GM23338 (cell line): ENCODE measurements around the gene CACNA2D4. TPM values are rescaled to one million over a fixed set of nuclear protein-coding genes. Genes with fewer than 3 reads are reported as not detected.

Experiments
- ATAC-seq: fragments of 200-7000 bp; cut with Tn5 transposase; 3 replicates; pipeline ENCODE4 v1.9.1; 2020
- DNase-seq: peaks from one replicate; pipeline ENCODE4 v3.0.0-alpha.2; 2015; ENCODE audit warnings: low spot score
- H2AFZ ChIP-seq: fragments of 200-600 bp; sonication (generic); 2 replicates; pipeline ENCODE4 v1.8.0; 2016; ENCODE audit warnings: antibody characterized with exemption, mild to moderate bottlenecking, moderate library complexity
- H3F3A ChIP-seq: fragments of 200-600 bp; sonication (generic); replicated peaks from 2 replicates; pipeline ENCODE4 v1.8.0; 2017; ENCODE audit warnings: antibody characterized with exemption, mixed run types, low read depth
- H3K27ac ChIP-seq: fragments of 200-600 bp; sonication (generic); 2 replicates; pipeline ENCODE4 v1.6.1; 2016; ENCODE audit warnings: low read depth
- H3K27me3 ChIP-seq: fragments of 200-600 bp; sonication (generic); 2 replicates; pipeline ENCODE4 v1.8.0; 2016; ENCODE audit warnings: mild to moderate bottlenecking, mixed run types, moderate library complexity; ENCODE audit not compliant: insufficient read depth
- H3K36me3 ChIP-seq: fragments of 200-600 bp; sonication (generic); 2 replicates; pipeline ENCODE4 v1.8.0; 2016; ENCODE audit warnings: mild to moderate bottlenecking; ENCODE audit not compliant: insufficient read depth
- H3K4me1 ChIP-seq: fragments of 200-600 bp; sonication (generic); 2 replicates; pipeline ENCODE4 v1.8.0; 2016; ENCODE audit warnings: mild to moderate bottlenecking, moderate library complexity; ENCODE audit not compliant: insufficient read depth
- H3K4me2 ChIP-seq: fragments of 200-600 bp; sonication (generic); 2 replicates; pipeline ENCODE4 v1.7.1; 2017; ENCODE audit warnings: mixed run types
- H3K4me3 ChIP-seq: fragments of 200-600 bp; sonication (generic); 2 replicates; pipeline ENCODE4 v1.6.1; 2016; ENCODE audit warnings: mixed run types
- H3K79me2 ChIP-seq: fragments of 200-600 bp; sonication (generic); replicated peaks from 2 replicates; pipeline ENCODE4 v1.8.0; 2017; ENCODE audit warnings: mild to moderate bottlenecking; ENCODE audit not compliant: insufficient read depth
- H3K9me2 ChIP-seq: fragments of 200-600 bp; sonication (generic); 2 replicates; pipeline ENCODE4 v1.8.0; 2017; ENCODE audit not compliant: insufficient read depth
- H4K20me1 ChIP-seq: fragments of 200-600 bp; sonication (generic); replicated peaks from 2 replicates; pipeline ENCODE4 v1.8.0; 2017; ENCODE audit warnings: mild to moderate bottlenecking; ENCODE audit not compliant: insufficient read depth
- H3K27ac Mint-ChIP-seq: 2 replicates; pipeline ENCODE4 v1.8.0; 2020; ENCODE audit warnings: inconsistent platforms, mild to moderate bottlenecking, moderate library complexity, mixed read lengths
- H3K27me3 Mint-ChIP-seq: 3 replicates; pipeline ENCODE4 v1.8.0; 2022; ENCODE audit warnings: low read depth, mild to moderate bottlenecking, moderate library complexity, mixed read lengths, inconsistent platforms; ENCODE audit not compliant: insufficient read depth, poor library complexity
- H3K36me3 Mint-ChIP-seq: 3 replicates; pipeline ENCODE4 v1.8.0; 2021; ENCODE audit warnings: low read depth, mild to moderate bottlenecking, inconsistent platforms, moderate library complexity, mixed read lengths
- H3K4me1 Mint-ChIP-seq: 3 replicates; pipeline ENCODE4 v1.8.0; 2020; ENCODE audit warnings: mild to moderate bottlenecking, inconsistent platforms, mixed read lengths
- H3K4me3 Mint-ChIP-seq: 3 replicates; pipeline ENCODE4 v1.8.0; 2021; ENCODE audit warnings: moderate library complexity, mild to moderate bottlenecking, inconsistent platforms, mixed read lengths
- H3K9me3 Mint-ChIP-seq: 3 replicates; pipeline ENCODE4 v1.8.0; 2020; ENCODE audit warnings: moderate library complexity, mild to moderate bottlenecking, inconsistent platforms, mixed read lengths
- CTCF ChIP-seq, 2 experiments: fragments of 200-600 bp in 1 of 2; sonication (generic) in 1 of 2; conservative IDR thresholded peaks; 2 replicates each; pipeline versions ENCODE4 v1.5.1 to v1.6.1; 2016 to 2017; ENCODE audit warnings: antibody characterized with exemption in 2 of 2, low read depth in 2 of 2, mild to moderate bottlenecking in 2 of 2, moderate library complexity in 1 of 2
- ETS1 ChIP-seq: IDR thresholded peaks from 2 replicates; pipeline ENCODE4 v1.6.1; 2016; ENCODE audit warnings: antibody characterized with exemption
- EZH2phosphoT487 ChIP-seq: fragments of 200-600 bp; sonication (generic); IDR thresholded peaks from one replicate; pipeline ENCODE4 v1.8.1; 2018; ENCODE audit warnings: antibody characterized with exemption; ENCODE audit not compliant: unreplicated experiment
- JUNB ChIP-seq: IDR thresholded peaks from one replicate; pipeline ENCODE4 v1.6.1; 2016; ENCODE audit warnings: antibody characterized with exemption; ENCODE audit not compliant: unreplicated experiment
- POLR2AphosphoS5 ChIP-seq: IDR thresholded peaks from 2 replicates; pipeline ENCODE4 v1.6.1; 2016; ENCODE audit warnings: antibody characterized with exemption, low read depth
- REST ChIP-seq: IDR thresholded peaks from one replicate; pipeline ENCODE4 v1.6.1; 2018; ENCODE audit warnings: antibody characterized with exemption; ENCODE audit not compliant: unreplicated experiment
- polyA plus RNA-seq: library from polyadenylated mRNA; unstranded; fragments of >200 nt; fragmentation: Nextera tagmentation; extraction: Ambion mirVana; gene quantifications from 2 replicates; pipeline ENCODE4 v1.2.1, GENCODE V29; 2016
- total RNA-seq: library from RNA; depleted of rRNA; stranded (reverse); fragments of >200 nt; shearing (Covaris generic); gene quantifications from 2 replicates; pipeline ENCODE4 v1.2.3, GENCODE V29; 2014
- TF ChIP-seq, protein P1 (sequence below): fragments of 250-450 bp; sonication (Bioruptor Pico); IDR thresholded peaks from 2 replicates; pipeline ENCODE4 v1.5.0; 2020; ENCODE audit warnings: mild to moderate bottlenecking, moderate library complexity

Gene CACNA2D4
- total and polyA plus RNA-seq, 2 experiments from 2014 or later, result 0.07 to 0.24 TPM

DNA sequence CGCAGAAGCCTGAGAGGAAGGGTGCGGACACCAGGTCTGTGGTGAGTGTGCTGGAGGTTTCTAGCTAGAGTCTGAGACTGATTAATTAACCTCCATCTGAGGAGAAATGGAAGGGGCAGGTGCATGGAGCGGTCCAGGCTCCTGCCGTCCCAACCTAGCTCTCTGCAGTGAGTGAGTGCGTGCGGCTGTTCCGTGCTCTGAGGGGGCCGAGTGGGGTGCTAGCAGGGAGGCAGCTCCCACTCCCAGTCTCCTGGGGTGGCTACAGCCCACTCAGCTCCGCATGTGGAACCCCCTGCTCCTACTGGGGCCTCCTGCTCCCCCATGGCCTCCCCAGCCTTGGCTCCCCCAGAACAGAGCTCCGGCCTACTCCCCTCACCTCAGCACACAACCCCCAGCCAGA lies 95.2 kb downstream of the CACNA2D4 start:
- peaks cover 20% of the 10 kb centered on the region for H3K27me3 ChIP-seq
- no peaks in the 10 kb centered on the region for H3K79me2 ChIP-seq
- H4K20me1 ChIP-seq, result no peaks in the 10 kb centered on the region
- no peak for DNase-seq
- Mint-ChIP-seq H3K4me3 (no peak overlapping the region), H3K27me3 (peaks cover 44% of the 10 kb centered on the region), H3K36me3 (no peaks in the 10 kb centered on the region), H3K9me3 (no peaks in the 10 kb centered on the region), H3K4me1 (peaks cover 20% of the 10 kb centered on the region), H3K27ac (no peak overlapping the region)
- H2AFZ ChIP-seq, result no peak overlapping the region
- H3K4me3 ChIP-seq, result no peak overlapping the region
- TF ChIP-seq, protein P1, sequence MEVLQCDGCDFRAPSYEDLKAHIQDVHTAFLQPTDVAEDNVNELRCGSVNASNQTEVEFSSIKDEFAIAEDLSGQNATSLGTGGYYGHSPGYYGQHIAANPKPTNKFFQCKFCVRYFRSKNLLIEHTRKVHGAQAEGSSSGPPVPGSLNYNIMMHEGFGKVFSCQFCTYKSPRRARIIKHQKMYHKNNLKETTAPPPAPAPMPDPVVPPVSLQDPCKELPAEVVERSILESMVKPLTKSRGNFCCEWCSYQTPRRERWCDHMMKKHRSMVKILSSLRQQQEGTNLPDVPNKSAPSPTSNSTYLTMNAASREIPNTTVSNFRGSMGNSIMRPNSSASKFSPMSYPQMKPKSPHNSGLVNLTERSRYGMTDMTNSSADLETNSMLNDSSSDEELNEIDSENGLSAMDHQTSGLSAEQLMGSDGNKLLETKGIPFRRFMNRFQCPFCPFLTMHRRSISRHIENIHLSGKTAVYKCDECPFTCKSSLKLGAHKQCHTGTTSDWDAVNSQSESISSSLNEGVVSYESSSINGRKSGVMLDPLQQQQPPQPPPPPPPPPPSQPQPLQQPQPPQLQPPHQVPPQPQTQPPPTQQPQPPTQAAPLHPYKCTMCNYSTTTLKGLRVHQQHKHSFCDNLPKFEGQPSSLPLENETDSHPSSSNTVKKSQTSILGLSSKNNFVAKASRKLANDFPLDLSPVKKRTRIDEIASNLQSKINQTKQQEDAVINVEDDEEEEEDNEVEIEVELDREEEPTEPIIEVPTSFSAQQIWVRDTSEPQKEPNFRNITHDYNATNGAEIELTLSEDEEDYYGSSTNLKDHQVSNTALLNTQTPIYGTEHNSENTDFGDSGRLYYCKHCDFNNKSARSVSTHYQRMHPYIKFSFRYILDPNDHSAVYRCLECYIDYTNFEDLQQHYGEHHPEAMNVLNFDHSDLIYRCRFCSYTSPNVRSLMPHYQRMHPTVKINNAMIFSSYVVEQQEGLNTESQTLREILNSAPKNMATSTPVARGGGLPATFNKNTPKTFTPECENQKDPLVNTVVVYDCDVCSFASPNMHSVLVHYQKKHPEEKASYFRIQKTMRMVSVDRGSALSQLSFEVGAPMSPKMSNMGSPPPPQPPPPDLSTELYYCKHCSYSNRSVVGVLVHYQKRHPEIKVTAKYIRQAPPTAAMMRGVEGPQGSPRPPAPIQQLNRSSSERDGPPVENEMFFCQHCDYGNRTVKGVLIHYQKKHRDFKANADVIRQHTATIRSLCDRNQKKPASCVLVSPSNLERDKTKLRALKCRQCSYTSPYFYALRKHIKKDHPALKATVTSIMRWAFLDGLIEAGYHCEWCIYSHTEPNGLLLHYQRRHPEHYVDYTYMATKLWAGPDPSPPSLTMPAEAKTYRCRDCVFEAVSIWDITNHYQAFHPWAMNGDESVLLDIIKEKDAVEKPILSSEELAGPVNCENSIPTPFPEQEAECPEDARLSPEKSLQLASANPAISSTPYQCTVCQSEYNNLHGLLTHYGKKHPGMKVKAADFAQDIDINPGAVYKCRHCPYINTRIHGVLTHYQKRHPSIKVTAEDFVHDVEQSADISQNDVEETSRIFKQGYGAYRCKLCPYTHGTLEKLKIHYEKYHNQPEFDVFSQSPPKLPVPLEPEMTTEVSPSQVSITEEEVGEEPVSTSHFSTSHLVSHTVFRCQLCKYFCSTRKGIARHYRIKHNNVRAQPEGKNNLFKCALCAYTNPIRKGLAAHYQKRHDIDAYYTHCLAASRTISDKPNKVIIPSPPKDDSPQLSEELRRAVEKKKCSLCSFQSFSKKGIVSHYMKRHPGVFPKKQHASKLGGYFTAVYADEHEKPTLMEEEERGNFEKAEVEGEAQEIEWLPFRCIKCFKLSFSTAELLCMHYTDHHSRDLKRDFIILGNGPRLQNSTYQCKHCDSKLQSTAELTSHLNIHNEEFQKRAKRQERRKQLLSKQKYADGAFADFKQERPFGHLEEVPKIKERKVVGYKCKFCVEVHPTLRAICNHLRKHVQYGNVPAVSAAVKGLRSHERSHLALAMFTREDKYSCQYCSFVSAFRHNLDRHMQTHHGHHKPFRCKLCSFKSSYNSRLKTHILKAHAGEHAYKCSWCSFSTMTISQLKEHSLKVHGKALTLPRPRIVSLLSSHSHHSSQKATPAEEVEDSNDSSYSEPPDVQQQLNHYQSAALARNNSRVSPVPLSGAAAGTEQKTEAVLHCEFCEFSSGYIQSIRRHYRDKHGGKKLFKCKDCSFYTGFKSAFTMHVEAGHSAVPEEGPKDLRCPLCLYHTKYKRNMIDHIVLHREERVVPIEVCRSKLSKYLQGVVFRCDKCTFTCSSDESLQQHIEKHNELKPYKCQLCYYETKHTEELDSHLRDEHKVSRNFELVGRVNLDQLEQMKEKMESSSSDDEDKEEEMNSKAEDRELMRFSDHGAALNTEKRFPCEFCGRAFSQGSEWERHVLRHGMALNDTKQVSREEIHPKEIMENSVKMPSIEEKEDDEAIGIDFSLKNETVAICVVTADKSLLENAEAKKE (CRISPR knock-in tag), result no peak
- TF ChIP-seq REST (no peak), ETS1 (no peak), JUNB (no peak), POLR2AphosphoS5 (no peak), CTCF (conservative IDR thresholded peaks at IDR 0.05; ENCODE audit: low read depth in 2 of 2) (no peak), EZH2phosphoT487 (no peak)
- H3K27ac ChIP-seq, result no peak overlapping the region
- no peak for ATAC-seq
- no peaks in the 10 kb centered on the region for H3K4me1 ChIP-seq
- H3K4me2 ChIP-seq, result no peak overlapping the region
- H3F3A ChIP-seq, result no peaks in the 10 kb centered on the region
- H3K36me3 ChIP-seq, result no peaks in the 10 kb centered on the region
- H3K9me2 ChIP-seq, result no peaks in the 10 kb centered on the region
